Keratinocyte (primary cell): ENCODE results near the gene FRAS1. TPM values are rescaled to one million over a fixed set of nuclear protein-coding genes. Genes with fewer than 3 reads are reported as not detected.

Experiments
- DNase-seq: peaks from one replicate; pipeline ENCODE4 v3.0.0-alpha.2; 2011; ENCODE audit warnings: low read depth, missing footprints, low spot score
- FAIRE-seq: peaks from 2 replicates; lab custom pipeline; 2011; peaks lifted over from hg19 to GRCh38; lab: Jason Lieb, UNC
- H2AFZ ChIP-seq: 2 replicates; pipeline ENCODE4 v1.6.0; 2012; ENCODE audit warnings: low read length, control low read depth, inconsistent platforms; ENCODE audit not compliant: control insufficient read depth
- H3K27ac ChIP-seq: 2 replicates; pipeline ENCODE4 v1.5.1; 2011; ENCODE audit warnings: low read length; ENCODE audit not compliant: control insufficient read depth, insufficient read depth
- H3K27me3 ChIP-seq: 3 replicates; pipeline ENCODE4 v1.6.0; 2011; ENCODE audit warnings: low read length; ENCODE audit not compliant: control insufficient read depth, insufficient read depth; ENCODE audit errors: extremely low read depth
- H3K36me3 ChIP-seq, 2 experiments: 2 replicates in 1 of 2; 3 replicates in 1 of 2; pipeline ENCODE4 v1.5.1; 2011; ENCODE audit warnings: low read length in 2 of 2, mild to moderate bottlenecking in 1 of 2; ENCODE audit not compliant: control insufficient read depth in 2 of 2, insufficient read depth in 2 of 2; ENCODE audit errors: extremely low read depth in 1 of 2
- H3K4me1 ChIP-seq: 3 replicates; pipeline ENCODE4 v1.5.1; 2011; ENCODE audit warnings: low read length; ENCODE audit not compliant: control insufficient read depth, insufficient read depth; ENCODE audit errors: extremely low read depth
- H3K4me2 ChIP-seq: 3 replicates; pipeline ENCODE4 v1.6.0; 2011; ENCODE audit warnings: low read depth, low read length; ENCODE audit not compliant: control insufficient read depth, insufficient read depth; ENCODE audit errors: extremely low read depth
- H3K4me3 ChIP-seq, 3 experiments: fragments of 200-600 bp in 1 of 3; sonication (generic) in 1 of 3; 2 replicates in 2 of 3; 3 replicates in 1 of 3; pipeline ENCODE4 v1.5.1; 2011 to 2016; ENCODE audit warnings: low read length in 3 of 3, mild to moderate bottlenecking in 3 of 3, control low read depth in 2 of 3, inconsistent platforms in 1 of 3, low read depth in 1 of 3, mixed read lengths in 1 of 3, mixed run types in 1 of 3, moderate library complexity in 1 of 3; ENCODE audit not compliant: control insufficient read depth in 2 of 3, insufficient read depth in 2 of 3; ENCODE audit errors: extremely low read depth in 1 of 3
- H3K79me2 ChIP-seq: 2 replicates; pipeline ENCODE4 v1.6.0; 2012; ENCODE audit warnings: low read length; ENCODE audit not compliant: control insufficient read depth, insufficient read depth
- H3K9ac ChIP-seq: 3 replicates; pipeline ENCODE4 v1.6.0; 2011; ENCODE audit warnings: low read length; ENCODE audit not compliant: control insufficient read depth, insufficient read depth; ENCODE audit errors: extremely low read depth
- H3K9me1 ChIP-seq: 3 replicates; pipeline ENCODE4 v1.6.0; 2011; ENCODE audit warnings: low read length; ENCODE audit not compliant: control insufficient read depth, insufficient read depth; ENCODE audit errors: extremely low read depth
- H3K9me3 ChIP-seq: 2 replicates; pipeline ENCODE4 v1.5.1; 2012; ENCODE audit warnings: low read depth, low read length; ENCODE audit not compliant: control insufficient read depth
- H4K20me1 ChIP-seq: 3 replicates; pipeline ENCODE4 v1.6.0; 2011; ENCODE audit warnings: low read length; ENCODE audit not compliant: control insufficient read depth, insufficient read depth; ENCODE audit errors: extremely low read depth
- CTCF ChIP-seq, 3 experiments: IDR thresholded peaks in 1 of 3; conservative IDR thresholded peaks in 1 of 3; optimal IDR thresholded peaks in 1 of 3; 2 replicates in 2 of 3; 3 replicates in 1 of 3; pipeline versions ENCODE3 to v1.5.1; 2011; ENCODE audit warnings: low read length in 3 of 3, mild to moderate bottlenecking in 3 of 3, moderate library complexity in 2 of 3, control low read depth in 1 of 3, inconsistent platforms in 1 of 3; ENCODE audit not compliant: insufficient read depth in 2 of 3; ENCODE audit errors: extremely low read depth in 1 of 3
- EZH2 ChIP-seq: IDR thresholded peaks from one replicate; pipeline ENCODE4 v1.6.1; 2012; ENCODE audit warnings: inconsistent platforms, mild to moderate bottlenecking, low read length, moderate library complexity
- dilution Hi-C: fragments of 300-500 bp; cut with MboI; formaldehyde crosslinking; loops from one replicate; pipeline ENCODE4 v1.7.0; 2020; ENCODE audit warnings: low sequenced_read_pairs; ENCODE audit not compliant: extremely low pct_ligation_motif_present
- polyA plus RNA-seq, 5 experiments: library from polyadenylated mRNA; depleted of rRNA in 3 of 5; stranded (reverse) in 3 of 5; stranded (forward) in 1 of 5; unstranded in 1 of 5; fragments of >200 nt; gene quantifications; 1 replicate in 1 of 5; 2 replicates in 3 of 5; 3 replicates in 1 of 5; pipeline versions ENCODE4 v1.2.1 to v1.2.3, GENCODE V29; 2011 to 2012; ENCODE audit warnings: missing spikeins in 2 of 5, low read depth in 1 of 5, low replicate concordance in 1 of 5

The FRAS1 gene
- polyA plus RNA-seq, 1 donor (not counting 4 experiments of a cell fraction or from before 2014, with no cell fraction given): 3.5 TPM

GRCh38 chr4:78372355-78372988 lies 315.3 kb downstream of the FRAS1 start:
- no peaks in the 10 kb centered on the region for H3K9me1 ChIP-seq
- no peaks in the 10 kb centered on the region for H3K79me2 ChIP-seq
- H3K27ac ChIP-seq: no peak overlapping the region
- DNase-seq (no peak), FAIRE-seq (no peak)
- peaks cover 12% of the 10 kb centered on the region for H3K4me1 ChIP-seq
- H2AFZ ChIP-seq: no peak overlapping the region
- H3K36me3 ChIP-seq: no peaks in the 10 kb centered on the region
- TF ChIP-seq CTCF (optimal IDR thresholded peaks at IDR 0.05 in 1 of 3, IDR thresholded peaks at IDR 0.05 in 1 of 3, conservative IDR thresholded peaks at IDR 0.05 in 1 of 3; ENCODE audit: extremely low read depth in 1 of 3, insufficient read depth in 2 of 3, low read length in 3 of 3) (no peak), EZH2 (no peak)
- no peak overlapping the region for H3K4me3 ChIP-seq
- no peak overlapping the region for H3K9ac ChIP-seq
- no peak overlapping the region for H3K4me2 ChIP-seq
- H4K20me1 ChIP-seq: no peaks in the 10 kb centered on the region
- dilution Hi-C loops: no loop called here
- no peaks in the 10 kb centered on the region for H3K9me3 ChIP-seq
- H3K27me3 ChIP-seq: no peaks in the 10 kb centered on the region

GRCh38 chr4:78377555-78377954 lies 320.4 kb downstream of the FRAS1 start:
- H3K4me2 ChIP-seq: no peak overlapping the region
- DNase-seq (no peak), FAIRE-seq (no peak)
- TF ChIP-seq EZH2 (no peak), CTCF (optimal IDR thresholded peaks at IDR 0.05 in 1 of 3, IDR thresholded peaks at IDR 0.05 in 1 of 3, conservative IDR thresholded peaks at IDR 0.05 in 1 of 3; ENCODE audit: extremely low read depth in 1 of 3, insufficient read depth in 2 of 3, low read length in 3 of 3) (no peak)
- H2AFZ ChIP-seq: no peak overlapping the region
- dilution Hi-C loops: no loop called here
- H4K20me1 ChIP-seq: no peaks in the 10 kb centered on the region
- H3K4me1 ChIP-seq: peaks cover 15% of the 10 kb centered on the region
- H3K9me1 ChIP-seq: no peaks in the 10 kb centered on the region
- H3K27me3 ChIP-seq: no peaks in the 10 kb centered on the region
- no peak overlapping the region for H3K27ac ChIP-seq
- no peak overlapping the region for H3K9ac ChIP-seq
- H3K4me3 ChIP-seq: no peak overlapping the region
- H3K9me3 ChIP-seq: no peaks in the 10 kb centered on the region
- no peaks in the 10 kb centered on the region for H3K79me2 ChIP-seq
- H3K36me3 ChIP-seq: no peaks in the 10 kb centered on the region
